HepG2 (cell line): Measurements from ENCODE around the gene PTPRE. TPM values are rescaled to one million over a fixed set of nuclear protein-coding genes. Genes with fewer than 3 reads are reported as not detected.

Experiments used
- ATAC-seq: fragments of 200-7000 bp; cut with Tn5 transposase; 3 replicates; pipeline ENCODE4 v1.9.1; 2020; ENCODE audit warnings: mild to moderate bottlenecking, moderate library complexity
- BruUV-seq: library from RNA; stranded (reverse); fragments of 400-500 nt; replicated peaks from 2 replicates; lab custom pipeline; 2021; lab: Mats Ljungman, UMichigan
- CTCF ChIA-PET: fragments of 300-600 bp; formaldehyde crosslinking; extraction: SDS; loops from one replicate; lab custom pipeline; 2021; ENCODE audit warnings: low total read pairs, inconsistent platforms, low intra/inter-chr PET ratio; lab: Yijun Ruan, JAX
- POLR2A ChIA-PET: fragments of 350-600 bp; sonication (Branson Sonifier 250); formaldehyde crosslinking; loops from one replicate; lab custom pipeline; 2020; ENCODE audit warnings: antibody characterized with exemption, inconsistent platforms; lab: Yijun Ruan, JAX
- DNase-seq: peaks from one replicate; pipeline ENCODE4 v3.0.0-alpha.2; 2015; ENCODE audit warnings: low spot score
- FAIRE-seq: peaks from 3 replicates; lab custom pipeline; 2011; peaks lifted over from hg19 to GRCh38; lab: Jason Lieb, UNC
- H2AFZ ChIP-seq: one replicate; pipeline ENCODE4 v1.6.1; 2011; ENCODE audit warnings: low read length, inconsistent platforms
- H3K27ac ChIP-seq: fragments of 300-600 bp; 3 replicates; pipeline ENCODE4 v1.8.0; 2011; ENCODE audit warnings: mixed run types, mild to moderate bottlenecking, mixed read lengths, low read length, inconsistent platforms; ENCODE audit not compliant: insufficient read depth; ENCODE audit errors: extremely low read length
- H3K27me3 ChIP-seq, 2 experiments: fragments of 200-600 bp in 1 of 2; 2 replicates in 1 of 2; 3 replicates in 1 of 2; pipeline versions ENCODE4 v1.6.0 to v1.8.0; 2011; ENCODE audit warnings: low read length in 2 of 2, mild to moderate bottlenecking in 2 of 2, moderate library complexity in 2 of 2, inconsistent platforms in 1 of 2; ENCODE audit not compliant: insufficient read depth in 2 of 2, control insufficient read depth in 1 of 2
- H3K36me3 ChIP-seq, 2 experiments: fragments of 200-600 bp in 1 of 2; replicated peaks in 1 of 2; 2 replicates in 1 of 2; 3 replicates in 1 of 2; pipeline versions ENCODE4 v1.5.1 to v1.8.0; 2011; ENCODE audit warnings: low read length in 2 of 2, inconsistent platforms in 1 of 2; ENCODE audit not compliant: insufficient read depth in 2 of 2, control insufficient read depth in 1 of 2
- H3K4me1 ChIP-seq: 2 replicates; pipeline ENCODE4 v1.5.1; 2012; ENCODE audit warnings: low read length, inconsistent platforms; ENCODE audit not compliant: insufficient read depth
- H3K4me2 ChIP-seq: 2 replicates; pipeline ENCODE4 v1.6.0; 2011; ENCODE audit warnings: low read depth, low read length, inconsistent platforms
- H3K4me3 ChIP-seq, 3 experiments: fragments of 200-600 bp in 1 of 3; sonication (generic), shearing (Covaris generic) in 1 of 3; replicated peaks in 1 of 3; 2 replicates each; pipeline ENCODE4 v1.5.1; 2011 to 2016; ENCODE audit warnings: low read length in 3 of 3, inconsistent platforms in 2 of 3, low read depth in 2 of 3, mild to moderate bottlenecking in 2 of 3, control low read depth in 1 of 3, mixed read lengths in 1 of 3; ENCODE audit not compliant: insufficient read depth in 1 of 3
- H3K79me2 ChIP-seq: one replicate; pipeline ENCODE4 v1.6.1; 2011; ENCODE audit warnings: low read length, inconsistent platforms; ENCODE audit not compliant: insufficient read depth
- H3K9ac ChIP-seq: 2 replicates; pipeline ENCODE4 v1.6.0; 2011; ENCODE audit warnings: mild to moderate bottlenecking, low read depth, low read length, inconsistent platforms; ENCODE audit not compliant: insufficient read depth
- H3K9me3 ChIP-seq: 2 replicates; pipeline ENCODE4 v1.5.1; 2012; ENCODE audit warnings: mild to moderate bottlenecking, low read length
- H4K20me1 ChIP-seq: 2 replicates; pipeline ENCODE4 v1.6.0; 2011; ENCODE audit warnings: inconsistent platforms, mild to moderate bottlenecking, low read length, moderate library complexity; ENCODE audit not compliant: insufficient read depth
- PTBP1 ChIP-seq: fragments of 200-400 bp; formaldehyde crosslinking; IDR thresholded peaks from 2 replicates; pipeline ENCODE4 v1.6.1; 2018; ENCODE audit warnings: low read length, low read depth; ENCODE audit not compliant: poor library complexity, severe bottlenecking
- ZNF350 ChIP-seq: sonication (generic); formaldehyde crosslinking; IDR thresholded peaks from 2 replicates; pipeline ENCODE4 v1.4.0; 2020; ENCODE audit warnings: mild to moderate bottlenecking, low read depth, missing genetic modification reagents, borderline replicate concordance
- ZNF354B ChIP-seq: sonication (generic); formaldehyde crosslinking; IDR thresholded peaks from 2 replicates; pipeline ENCODE4 v1.8.0; 2022; ENCODE audit warnings: mild to moderate bottlenecking, missing genetic modification reagents
- ZNF432 ChIP-seq: sonication (generic); formaldehyde crosslinking; IDR thresholded peaks from 2 replicates; pipeline ENCODE4 v1.5.0; 2020; ENCODE audit warnings: missing genetic modification reagents, mild to moderate bottlenecking, borderline replicate concordance
- WGBS: methylation state at CpG from one replicate; pipeline ENCODE4 v1.1.6; 2017; ENCODE audit warnings: low lambda C conversion rate; 5-methylcytosine and 5-hydroxymethylcytosine counted together
- in situ Hi-C: cut with HindIII; loops from 2 replicates; pipeline ENCODE4 v1.10.0; 2017; ENCODE audit warnings: low pct_unique_long_range_greater_than_20kb; ENCODE audit not compliant: extremely low pct_ligation_motif_present
- intact Hi-C: fragments of 100-400 bp; cut with micrococcal nuclease; formaldehyde crosslinking; loops from one replicate; pipeline ENCODE4 v1.10.0; 2022; ENCODE audit not compliant: unreplicated experiment
- polyA plus RNA-seq, 8 experiments: library from polyadenylated mRNA; depleted of rRNA in 3 of 8; stranded (reverse) in 7 of 8; unstranded in 1 of 8; fragments of >200 nt; fragmentation: Illumina TruSeq in 4 of 8; extraction: Trizol in 4 of 8; gene quantifications; 2 replicates each; pipeline versions ENCODE4 v1.2.1 to v1.2.3, GENCODE V29; 2011 to 2016; ENCODE audit warnings: low read depth in 4 of 8, missing spikeins in 1 of 8, mixed read lengths in 1 of 8; ENCODE audit not compliant: insufficient read depth in 1 of 8
- total RNA-seq, 5 experiments: library from RNA; depleted of rRNA; stranded (reverse); fragments of >200 nt; fragmentation: Illumina TruSeq; extraction: Trizol; gene quantifications; 2 replicates each; pipeline ENCODE4 v1.2.3, GENCODE V29; 2016; ENCODE audit warnings: low read depth in 1 of 5
- TF ChIP-seq, protein P1 (sequence below), 2 experiments: IDR thresholded peaks; 2 replicates each; pipeline ENCODE4 v1.6.1; 2011 to 2012; ENCODE audit warnings: low read length in 2 of 2, borderline replicate concordance in 1 of 2, low read depth in 1 of 2, mild to moderate bottlenecking in 1 of 2, moderate library complexity in 1 of 2

PTPRE gene
- total and polyA plus RNA-seq, 2 of the 13 experiments (the other 11 are each of a cell fraction or from before 2014, with no cell fraction given): 0.01 to 0.02 TPM

DNA sequence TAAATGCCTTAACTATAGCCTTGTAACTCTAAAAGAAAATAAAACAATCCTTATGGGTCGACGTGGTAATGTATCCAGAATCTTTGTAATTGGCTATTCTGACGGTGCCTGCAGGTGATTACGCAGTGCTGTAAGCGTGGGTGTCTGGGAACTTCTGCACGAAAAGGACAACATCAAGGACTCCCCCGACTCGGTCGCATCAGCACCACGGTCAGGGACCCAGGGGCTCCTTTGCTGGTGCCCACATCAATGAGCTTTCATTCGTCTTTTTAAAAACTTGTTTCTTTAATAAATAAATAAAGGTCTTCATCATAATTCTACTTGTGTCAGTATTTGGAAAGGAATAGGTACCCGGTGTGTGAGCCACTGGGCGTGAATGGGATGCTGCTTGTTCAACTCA, 206.1 kb downstream of the PTPRE start:
- no TSS peak for BruUV-seq
- CTCF ChIA-PET: no interaction called here
- H3K79me2 ChIP-seq: no peaks in the 10 kb centered on the region
- in situ Hi-C loops: no loop called here
- no peak for ATAC-seq
- TF ChIP-seq ZNF350 (no peak), ZNF354B (CRISPR knock-in tag) (no peak), PTBP1 (no peak), ZNF432 (CRISPR knock-in tag) (no peak)
- TF ChIP-seq, protein P1, sequence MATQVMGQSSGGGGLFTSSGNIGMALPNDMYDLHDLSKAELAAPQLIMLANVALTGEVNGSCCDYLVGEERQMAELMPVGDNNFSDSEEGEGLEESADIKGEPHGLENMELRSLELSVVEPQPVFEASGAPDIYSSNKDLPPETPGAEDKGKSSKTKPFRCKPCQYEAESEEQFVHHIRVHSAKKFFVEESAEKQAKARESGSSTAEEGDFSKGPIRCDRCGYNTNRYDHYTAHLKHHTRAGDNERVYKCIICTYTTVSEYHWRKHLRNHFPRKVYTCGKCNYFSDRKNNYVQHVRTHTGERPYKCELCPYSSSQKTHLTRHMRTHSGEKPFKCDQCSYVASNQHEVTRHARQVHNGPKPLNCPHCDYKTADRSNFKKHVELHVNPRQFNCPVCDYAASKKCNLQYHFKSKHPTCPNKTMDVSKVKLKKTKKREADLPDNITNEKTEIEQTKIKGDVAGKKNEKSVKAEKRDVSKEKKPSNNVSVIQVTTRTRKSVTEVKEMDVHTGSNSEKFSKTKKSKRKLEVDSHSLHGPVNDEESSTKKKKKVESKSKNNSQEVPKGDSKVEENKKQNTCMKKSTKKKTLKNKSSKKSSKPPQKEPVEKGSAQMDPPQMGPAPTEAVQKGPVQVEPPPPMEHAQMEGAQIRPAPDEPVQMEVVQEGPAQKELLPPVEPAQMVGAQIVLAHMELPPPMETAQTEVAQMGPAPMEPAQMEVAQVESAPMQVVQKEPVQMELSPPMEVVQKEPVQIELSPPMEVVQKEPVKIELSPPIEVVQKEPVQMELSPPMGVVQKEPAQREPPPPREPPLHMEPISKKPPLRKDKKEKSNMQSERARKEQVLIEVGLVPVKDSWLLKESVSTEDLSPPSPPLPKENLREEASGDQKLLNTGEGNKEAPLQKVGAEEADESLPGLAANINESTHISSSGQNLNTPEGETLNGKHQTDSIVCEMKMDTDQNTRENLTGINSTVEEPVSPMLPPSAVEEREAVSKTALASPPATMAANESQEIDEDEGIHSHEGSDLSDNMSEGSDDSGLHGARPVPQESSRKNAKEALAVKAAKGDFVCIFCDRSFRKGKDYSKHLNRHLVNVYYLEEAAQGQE (IDR thresholded peaks at IDR 0.05; ENCODE audit: borderline replicate concordance in 1 of 2, low read depth in 1 of 2, low read length in 2 of 2): peak; percentile 21 to 81
- TF ChIP-seq, all 625 proteins: peak for 1
- Histone ChIP-seq H3K9ac (no peak overlapping the region), H3K4me1 (no peaks in the 10 kb centered on the region), H3K4me2 (no peak overlapping the region), H2AFZ (no peak overlapping the region), H3K36me3 (peaks cover 23 to 92% of the 10 kb centered on the region in 2 experiments), H3K9me3 (no peaks in the 10 kb centered on the region), H3K27ac (no peak overlapping the region), H3K27me3 (no peaks in the 10 kb centered on the region), H3K4me3 (no peak overlapping the region), H4K20me1 (no peaks in the 10 kb centered on the region)
- no peak for DNase-seq
- 96% methylated on average over 13 of the region's 13 CpGs for WGBS
- no peak for FAIRE-seq
- intact Hi-C loops: no loop called here
- POLR2A ChIA-PET: no interaction called here
